IMR-90 (cell line): Measurements from ENCODE around the gene TSHZ3. TPM values are rescaled to one million over a fixed set of nuclear protein-coding genes. Genes with fewer than 3 reads are reported as not detected.

Experiments used
- ATAC-seq: fragments of 200-7000 bp; cut with Tn5 transposase; 2 replicates; pipeline ENCODE4 v1.9.1; 2020; ENCODE audit warnings: low read depth, mild to moderate bottlenecking, moderate library complexity
- BruUV-seq: library from RNA; stranded (reverse); fragments of 400-500 nt; replicated peaks from 2 replicates; lab custom pipeline; 2021; lab: Mats Ljungman, UMichigan
- CTCF ChIA-PET: fragments of 300-600 bp; formaldehyde crosslinking; extraction: SDS; loops from one replicate; lab custom pipeline; 2021; ENCODE audit warnings: antibody characterized with exemption; lab: Yijun Ruan, JAX
- POLR2A ChIA-PET: fragments of 300-600 bp; sonication (Branson Sonifier 250); formaldehyde crosslinking; loops from one replicate; lab custom pipeline; 2022; ENCODE audit warnings: antibody characterized with exemption; ENCODE audit not compliant: unreplicated experiment; lab: Charles Lee
- DNase-seq: peaks from one replicate; pipeline ENCODE4 v3.0.0; 2013
- H2AFZ ChIP-seq: replicated peaks from 2 replicates; pipeline ENCODE3; 2013; ENCODE audit warnings: low read length, mild to moderate bottlenecking; ENCODE audit not compliant: poor library complexity
- H2AK5ac ChIP-seq: 2 replicates; pipeline ENCODE4 v1.6.1; 2013; ENCODE audit warnings: low read depth, low read length, inconsistent platforms
- H2AK9ac ChIP-seq: replicated peaks from 2 replicates; pipeline ENCODE3; 2013; ENCODE audit warnings: mild to moderate bottlenecking, low read depth, low read length, moderate library complexity; ENCODE audit not compliant: poor library complexity
- H2BK120ac ChIP-seq: 2 replicates; pipeline ENCODE4 v1.6.1; 2013; ENCODE audit warnings: low read depth, low read length, inconsistent platforms
- H2BK15ac ChIP-seq: 3 replicates; pipeline ENCODE4 v1.6.1; 2013; ENCODE audit warnings: low read depth, low read length, inconsistent platforms
- H2BK20ac ChIP-seq: 2 replicates; pipeline ENCODE4 v1.6.1; 2013; ENCODE audit warnings: low read depth, mild to moderate bottlenecking, inconsistent platforms, low read length, moderate library complexity
- H2BK5ac ChIP-seq: 2 replicates; pipeline ENCODE4 v1.6.1; 2013; ENCODE audit warnings: mild to moderate bottlenecking, low read depth, low read length, inconsistent platforms; ENCODE audit not compliant: poor library complexity, severe bottlenecking
- H3K14ac ChIP-seq: replicated peaks from 2 replicates; pipeline ENCODE4 v1.6.1; 2013; ENCODE audit warnings: low read depth, low read length, inconsistent platforms
- H3K18ac ChIP-seq: 2 replicates; pipeline ENCODE4 v1.6.1; 2013; ENCODE audit warnings: low read depth, low read length, control low read depth
- H3K23ac ChIP-seq: 2 replicates; pipeline ENCODE4 v1.6.1; 2013; ENCODE audit warnings: low read depth, low read length, inconsistent platforms
- H3K27ac ChIP-seq: 2 replicates; pipeline ENCODE4 v1.5.1; 2013; ENCODE audit warnings: mild to moderate bottlenecking, control low read depth, low read length; ENCODE audit not compliant: insufficient read depth
- H3K27me3 ChIP-seq: 2 replicates; pipeline ENCODE4 v1.6.1; 2013; ENCODE audit warnings: low read length; ENCODE audit not compliant: control insufficient read depth, insufficient read depth
- H3K36me3 ChIP-seq: 2 replicates; pipeline ENCODE4 v1.6.1; 2013; ENCODE audit warnings: low read length, mixed read lengths; ENCODE audit not compliant: control insufficient read depth, insufficient read depth
- H3K4ac ChIP-seq: 2 replicates; pipeline ENCODE4 v1.6.1; 2013; ENCODE audit warnings: low read depth, low read length, inconsistent platforms
- H3K4me1 ChIP-seq: 2 replicates; pipeline ENCODE4 v1.6.1; 2013; ENCODE audit warnings: low read length, mixed read lengths; ENCODE audit not compliant: control insufficient read depth, insufficient read depth
- H3K4me2 ChIP-seq: 2 replicates; pipeline ENCODE4 v1.6.1; 2013; ENCODE audit warnings: low read depth, mild to moderate bottlenecking, control low read depth, low read length, moderate library complexity
- H3K4me3 ChIP-seq: 2 replicates; pipeline ENCODE4 v1.5.1; 2013; ENCODE audit warnings: low read depth, mild to moderate bottlenecking, control low read depth, low read length, moderate library complexity; ENCODE audit not compliant: insufficient read depth
- H3K56ac ChIP-seq: 2 replicates; pipeline ENCODE4 v1.6.1; 2013; ENCODE audit warnings: low read length, inconsistent platforms; ENCODE audit not compliant: insufficient read depth; ENCODE audit errors: extremely low read depth
- H3K79me1 ChIP-seq, 2 experiments: 2 replicates each; pipeline ENCODE4 v1.6.1; 2013; ENCODE audit warnings: low read length in 2 of 2, inconsistent platforms in 1 of 2, low read depth in 1 of 2
- H3K9ac ChIP-seq: 2 replicates; pipeline ENCODE4 v1.6.1; 2013; ENCODE audit warnings: low read depth, low read length, control low read depth
- H3K9me1 ChIP-seq: 2 replicates; pipeline ENCODE4 v1.6.1; 2013; ENCODE audit warnings: low read length, inconsistent platforms; ENCODE audit not compliant: insufficient read depth
- H3K9me3 ChIP-seq: 2 replicates; pipeline ENCODE4 v1.6.1; 2013; ENCODE audit warnings: low read length; ENCODE audit not compliant: control insufficient read depth, insufficient read depth
- H4K20me1 ChIP-seq: 2 replicates; pipeline ENCODE4 v1.6.1; 2013; ENCODE audit warnings: low read length, inconsistent platforms; ENCODE audit not compliant: insufficient read depth
- H4K5ac ChIP-seq: 2 replicates; pipeline ENCODE4 v1.6.1; 2013; ENCODE audit warnings: mild to moderate bottlenecking, low read depth, low read length, control low read depth
- H4K8ac ChIP-seq, 2 experiments: 2 replicates each; pipeline ENCODE4 v1.6.1; 2013; ENCODE audit warnings: low read depth in 2 of 2, low read length in 2 of 2, control low read depth in 1 of 2, inconsistent platforms in 1 of 2
- H4K91ac ChIP-seq: 2 replicates; pipeline ENCODE4 v1.6.1; 2013; ENCODE audit warnings: low read depth, low read length, inconsistent platforms; ENCODE audit not compliant: insufficient read depth
- RAD21 ChIP-seq: IDR thresholded peaks from 2 replicates; pipeline ENCODE4 v1.6.1; 2012; ENCODE audit warnings: low read length, improper control_type of control experiment
- RFX5 ChIP-seq: IDR thresholded peaks from 2 replicates; pipeline ENCODE4 v1.8.0; 2012; ENCODE audit warnings: low read depth, mild to moderate bottlenecking, low read length, moderate library complexity
- WGBS, 2 experiments: methylation state at CpG; one replicate each; pipeline versions ENCODE4 v1.1.5 to v1.1.7; 2013; ENCODE audit warnings: missing lambda C conversion rate in 2 of 2; ENCODE audit not compliant: insufficient read length in 1 of 2; ENCODE audit errors: extremely low coverage in 2 of 2; 5-methylcytosine and 5-hydroxymethylcytosine counted together
- dilution Hi-C: fragments of 300-500 bp; cut with HindIII; formaldehyde crosslinking; loops from one replicate; pipeline ENCODE4 v1.14.3; 2018; ENCODE audit warnings: low sequenced_read_pairs; ENCODE audit not compliant: unreplicated experiment
- in situ Hi-C: fragments of 300-500 bp; cut with MboI; formaldehyde crosslinking; loops from 3 replicates; pipeline ENCODE4 v1.14.3; 2019; ENCODE audit warnings: low sequenced_read_pairs, inconsistent platforms, mixed read lengths
- intact Hi-C: fragments of 100-400 bp; cut with micrococcal nuclease; formaldehyde crosslinking; loops from 2 replicates; pipeline ENCODE4 v1.10.0; 2022
- polyA plus RNA-seq, 3 experiments: library from polyadenylated mRNA; depleted of rRNA; stranded (reverse); fragments of >200 nt; gene quantifications; 2 replicates each; pipeline ENCODE4 v1.2.3, GENCODE V29; 2012; ENCODE audit warnings: low replicate concordance in 1 of 3
- total RNA-seq: library from RNA; depleted of rRNA; stranded (reverse); fragments of >200 nt; gene quantifications from 2 replicates; pipeline ENCODE4 v1.2.3, GENCODE V29; 2012

Gene TSHZ3
- total and polyA plus RNA-seq, 2 of the 4 experiments (the other 2 are of a cell fraction): 8.1 to 13.0 TPM

DNA sequence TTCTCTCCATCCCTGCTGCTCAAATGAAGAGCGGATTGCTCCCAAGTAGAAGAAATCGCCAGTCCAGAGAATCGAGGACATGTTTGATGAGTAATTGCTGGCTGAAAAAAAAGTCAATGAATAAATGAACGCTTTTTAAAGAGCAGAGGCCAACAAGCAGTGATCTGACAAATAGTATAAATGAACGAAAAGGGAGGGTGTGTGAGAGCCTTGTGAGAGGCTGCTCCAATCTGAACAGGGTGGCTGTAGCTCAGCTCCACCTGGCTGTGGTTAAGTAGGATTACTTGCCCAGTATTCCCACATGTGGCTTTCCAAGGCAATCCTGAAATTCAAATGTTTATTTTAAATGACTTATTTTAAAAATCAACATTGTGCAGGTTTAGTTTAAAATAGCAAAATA is 117.1 kb downstream of the TSHZ3 start:
- Histone ChIP-seq H3K23ac (peak overlapping the region; percentile 50; the same call in 1 of the 2 replicates), H2BK20ac (peak overlapping the region; percentile 88), H4K8ac (peak overlapping the region; percentile 62 to 75), H3K4me3 (no peak overlapping the region), H3K4me1 (peaks cover 9% of the 10 kb centered on the region), H4K91ac (peak overlapping the region; percentile 72), H3K4me2 (no peak overlapping the region), H3K18ac (peak overlapping the region; percentile 97), H4K20me1 (no peaks in the 10 kb centered on the region), H3K9ac (no peak overlapping the region), H3K56ac (0 out of 2 replicates have a peak overlapping the region, but pooled peaks have one; percentile 38), H3K9me3 (no peaks in the 10 kb centered on the region), H3K14ac (peak overlapping the region; percentile 64; the same call in 1 of the 2 replicates), H3K9me1 (no peaks in the 10 kb centered on the region), H2AFZ (no peak overlapping the region), H3K4ac (peak overlapping the region; percentile 78), H4K5ac (peak overlapping the region; percentile 87; the same call in 1 of the 2 replicates), H2BK15ac (peak overlapping the region; percentile 78; the same call in 2 of the 3 replicates), H2BK120ac (peak overlapping the region; percentile 92), H2AK9ac (peak overlapping the region; percentile 35), H2AK5ac (peak overlapping the region; percentile 72), H2BK5ac (peak overlapping the region; percentile 94), H3K36me3 (no peaks in the 10 kb centered on the region), H3K27me3 (no peaks in the 10 kb centered on the region), H3K27ac (peak overlapping the region; percentile 56), H3K79me1 (no peaks in the 10 kb centered on the region)
- BruUV-seq: no TSS peak
- intact Hi-C loops: loop anchor here (2.0 kb wide), 2 partner anchors 31 to 119 kb away; no protein-coding TSS in a partner anchor
- in situ Hi-C loops: loop anchor here (5.0 kb wide), 1 partner anchor 105 kb away; no protein-coding TSS in a partner anchor
- TF ChIP-seq RFX5 (no peak), RAD21 (peak; percentile 24)
- 87% methylated on average over 3 of the region's 5 CpGs; no CpG with 5 or more reads in 1 of the 2 experiments for WGBS, 2 experiments
- no peak for ATAC-seq
- peak; percentile 72 for DNase-seq
- dilution Hi-C loops: no loop called here
- CTCF ChIA-PET: interaction anchor here (1.3 kb wide), 1 partner anchor 122 kb away, joined by 3 read pairs; no protein-coding TSS in a partner anchor
- POLR2A ChIA-PET: no interaction called here
